GM11168 (cell line): ENCODE results near the gene SLC25A13.

Source experiments
- in situ Hi-C: fragments of 300-500 bp; cut with MboI; formaldehyde crosslinking; loops from one replicate; pipeline ENCODE4 v1.12.0; 2022; ENCODE audit warnings: low sequenced_read_pairs; ENCODE audit not compliant: unreplicated experiment

SLC25A13 gene

DNA sequence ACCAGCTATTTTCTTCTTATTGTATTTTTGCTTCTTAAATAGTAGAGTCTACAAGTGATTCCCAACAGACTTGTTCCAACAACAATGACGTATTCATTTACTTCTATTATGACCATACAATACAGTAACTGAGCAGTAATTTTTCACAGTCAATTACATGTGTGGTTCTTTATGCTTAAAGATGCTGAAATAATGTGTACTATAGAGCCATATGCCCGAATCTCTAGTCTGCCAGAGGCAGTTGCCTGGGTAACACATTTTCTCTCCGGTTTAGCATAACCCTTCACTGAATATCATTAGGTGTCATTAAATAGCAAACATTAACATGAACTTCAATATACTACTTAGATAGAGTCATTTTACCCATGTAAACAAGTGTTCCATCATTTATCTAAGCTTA is 75.0 kb downstream of the SLC25A13 start:
- in situ Hi-C loops, result loop anchor here (10.0 kb wide), 1 partner anchor 972 kb away; no protein-coding TSS in a partner anchor

DNA sequence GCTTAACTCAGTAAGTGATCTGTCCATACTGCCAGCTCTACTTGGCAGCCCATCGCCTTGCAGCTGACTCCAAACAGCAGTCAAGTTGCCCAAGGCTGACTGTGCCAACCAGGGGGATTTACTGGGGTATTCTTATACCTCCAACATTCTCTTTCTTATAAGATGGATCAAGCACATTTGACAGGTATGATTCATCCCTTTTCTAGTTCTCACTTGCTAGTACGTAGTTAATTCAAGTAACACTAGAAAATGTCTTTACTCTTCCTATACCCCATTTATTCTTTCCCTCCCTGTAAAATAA is 77.0 kb downstream of the SLC25A13 start:
- in situ Hi-C loops, result loop anchor here (10.0 kb wide), 1 partner anchor 970 kb away; no protein-coding TSS in a partner anchor

DNA sequence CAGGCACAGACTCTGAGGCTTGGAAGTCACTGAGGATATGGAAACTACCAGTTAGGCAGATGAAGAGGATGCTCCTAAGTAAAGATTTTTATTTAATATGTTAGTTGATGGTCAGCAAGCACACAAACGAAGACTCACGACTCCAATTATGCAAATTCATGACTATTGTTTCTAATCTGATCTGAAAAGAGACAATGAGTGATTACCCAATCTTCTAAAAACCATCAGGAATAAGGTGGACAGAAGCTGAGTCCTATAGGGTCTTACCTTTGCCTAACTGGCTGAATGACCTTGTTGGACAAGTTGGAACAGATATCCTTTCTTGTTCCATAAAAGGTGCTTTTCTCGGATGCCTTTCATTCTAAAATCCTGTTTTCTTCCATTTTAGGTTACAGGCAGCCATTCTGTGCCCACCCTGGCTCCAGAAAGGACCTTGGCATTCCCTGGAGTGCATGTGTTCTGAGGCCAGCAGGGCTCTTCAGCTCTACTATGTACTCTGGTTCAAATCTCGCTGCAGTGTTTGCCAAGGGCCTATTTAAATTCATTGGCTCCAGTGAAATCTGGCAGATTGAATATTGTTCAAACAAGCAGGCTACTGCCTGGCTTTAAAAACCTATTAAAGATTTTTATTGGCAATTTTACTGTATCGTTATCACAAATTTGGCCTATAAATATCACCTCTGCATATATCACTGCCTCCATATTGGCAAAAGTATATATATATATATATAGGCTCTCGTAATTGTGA is 77.5 kb downstream of the SLC25A13 start:
- in situ Hi-C loops, result loop anchor here (10.0 kb wide), 1 partner anchor 970 kb away; no protein-coding TSS in a partner anchor

DNA sequence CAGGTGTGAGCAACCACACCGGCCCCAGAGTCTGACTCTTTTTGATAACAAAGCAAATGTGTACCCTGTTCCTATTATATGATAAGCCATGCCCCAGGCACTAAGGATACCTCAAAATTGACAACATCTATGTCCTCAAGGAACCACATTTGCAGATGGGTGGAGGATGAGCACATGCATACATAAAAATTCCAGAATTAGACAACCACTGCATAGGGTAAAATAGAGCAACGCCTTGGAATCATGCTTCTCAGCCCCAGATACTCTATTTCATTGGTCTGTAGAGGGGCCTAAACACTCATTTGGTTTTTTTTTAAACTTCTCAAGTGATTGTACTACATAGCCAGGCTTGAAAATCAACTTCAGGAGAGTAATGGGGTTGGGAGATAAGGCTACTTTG is 78.7 kb downstream of the SLC25A13 start:
- in situ Hi-C loops, result loop anchor here (10.0 kb wide), 1 partner anchor 968 kb away; no protein-coding TSS in a partner anchor

- in situ Hi-C loops, result loop anchor here (10.0 kb wide), 1 partner anchor 967 kb away; no protein-coding TSS in a partner anchor
Measured at GRCh38 chr7:96241855-96242254, 80.0 kb downstream of the SLC25A13 start.

GRCh38 chr7:96238976-96239766 is 82.7 kb downstream of the SLC25A13 start:
- in situ Hi-C loops, result no loop called here

DNA sequence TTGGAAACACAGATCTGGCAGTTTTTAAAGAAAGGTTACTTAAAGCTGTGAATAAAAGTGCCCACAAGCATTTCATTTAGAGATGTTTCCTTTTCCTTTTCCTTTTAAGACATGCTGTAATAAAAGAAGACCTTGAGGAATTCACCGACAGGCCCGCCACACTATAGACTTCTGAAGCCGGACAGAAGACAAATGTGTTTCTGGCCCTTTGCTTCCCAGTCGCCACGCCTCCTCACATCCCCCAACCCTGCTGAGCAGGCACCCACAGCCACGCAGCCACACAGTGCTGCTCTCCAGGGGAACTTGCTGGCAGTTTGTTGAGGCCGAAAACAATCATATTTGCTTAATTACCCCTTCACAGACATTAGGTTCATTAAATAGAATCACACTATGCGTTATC is 83.4 kb downstream of the SLC25A13 start:
- in situ Hi-C loops, result no loop called here

- in situ Hi-C loops, result no loop called here
Measured at GRCh38 chr7:96237040-96237439, 84.9 kb downstream of the SLC25A13 start.

DNA sequence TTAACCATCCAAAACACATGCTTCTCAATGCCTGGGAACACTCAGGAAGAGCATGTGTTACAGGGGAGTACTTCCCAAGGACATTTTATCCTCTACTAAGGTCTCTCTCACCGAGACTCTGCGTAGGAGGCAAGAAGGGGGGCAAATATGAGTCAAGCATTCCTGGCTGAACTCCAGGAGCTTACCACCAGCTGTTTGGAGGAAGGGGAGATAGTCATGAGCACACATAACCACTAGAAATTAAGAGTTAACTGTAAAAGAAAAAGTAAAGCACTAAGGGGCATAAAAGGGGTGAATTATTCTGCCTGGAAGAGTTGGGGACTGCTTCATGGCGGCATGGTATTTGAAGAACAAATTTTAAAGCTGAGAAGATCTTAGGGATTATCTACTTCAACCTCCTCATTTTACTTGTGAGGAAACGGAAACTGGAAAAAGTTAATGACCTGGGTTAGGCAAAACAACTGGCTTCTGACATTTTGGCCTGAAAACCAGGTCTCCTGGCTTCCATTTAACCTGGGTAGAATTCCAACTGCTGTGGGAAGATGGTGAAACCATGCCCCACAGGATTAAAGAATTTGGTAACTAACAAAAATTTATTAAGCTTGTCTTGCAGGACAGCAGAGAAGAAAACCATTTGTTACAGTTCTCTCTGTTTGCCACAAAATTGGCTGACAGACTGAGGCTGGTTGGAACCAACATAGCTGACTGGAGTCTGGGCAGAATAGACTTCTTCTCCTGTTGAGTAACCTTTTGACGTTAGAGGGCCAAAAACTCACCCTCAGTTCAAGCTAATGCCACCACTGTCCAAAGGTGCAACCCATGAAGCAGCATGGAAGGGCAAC is 85.5 kb downstream of the SLC25A13 start:
- in situ Hi-C loops, result no loop called here

GRCh38 chr7:96235281-96235680 is 86.6 kb downstream of the SLC25A13 start:
- in situ Hi-C loops, result no loop called here

DNA sequence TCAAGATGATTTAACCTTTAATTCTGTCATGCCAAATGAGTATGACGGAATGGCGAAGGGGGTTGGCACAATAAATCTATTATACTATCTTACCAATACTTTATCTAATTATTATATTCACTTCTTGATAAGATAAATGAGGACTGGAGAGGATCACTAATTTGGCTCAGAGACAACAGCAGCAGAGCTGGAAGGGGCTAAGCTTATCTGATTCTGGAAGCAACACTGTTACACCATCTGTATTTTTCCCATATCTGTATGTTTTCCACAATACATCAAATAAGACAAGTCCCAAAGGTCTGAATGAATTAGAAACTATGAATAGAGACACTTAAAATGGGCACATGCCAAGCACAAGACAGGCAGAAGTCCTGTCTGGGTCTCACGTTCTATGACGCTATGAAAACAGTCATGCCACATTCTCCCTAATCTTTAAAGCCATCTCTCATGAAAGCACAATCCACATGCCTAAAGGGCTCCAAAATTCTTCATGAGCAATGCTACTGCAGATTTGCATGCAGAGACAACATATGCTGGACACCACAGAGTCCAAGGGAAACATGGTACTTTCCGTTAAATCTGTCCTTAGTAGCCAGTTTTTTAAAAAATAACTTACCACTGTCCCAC is 88.3 kb downstream of the SLC25A13 start:
- in situ Hi-C loops, result no loop called here

DNA sequence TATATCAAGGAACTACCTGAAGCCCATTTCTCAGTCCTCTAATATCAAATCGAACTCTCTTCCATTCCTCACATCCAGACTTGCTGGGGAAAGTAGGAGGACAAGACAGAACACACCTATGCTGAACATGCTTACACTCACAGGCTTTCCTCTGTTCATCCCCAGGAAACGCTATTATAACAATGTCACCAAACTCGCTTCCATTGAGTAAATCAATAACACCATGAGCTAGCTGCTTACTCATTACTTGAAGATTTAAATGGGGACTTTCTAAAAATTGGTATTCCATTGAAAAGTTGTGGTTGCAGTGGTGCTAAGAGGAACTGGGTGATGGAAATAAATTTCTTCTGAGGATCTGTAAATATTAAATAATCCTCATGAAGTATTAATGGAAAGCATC is 88.8 kb downstream of the SLC25A13 start:
- in situ Hi-C loops, result no loop called here

GRCh38 chr7:96228760-96229159 is 93.1 kb downstream of the SLC25A13 start:
- in situ Hi-C loops, result no loop called here

- in situ Hi-C loops, result no loop called here
Measured at GRCh38 chr7:96225251-96225650, 96.6 kb downstream of the SLC25A13 start.

GRCh38 chr7:96224685-96225084 is 97.2 kb downstream of the SLC25A13 start:
- in situ Hi-C loops, result no loop called here

GRCh38 chr7:96224073-96224472 is 97.8 kb downstream of the SLC25A13 start:
- in situ Hi-C loops, result no loop called here

- in situ Hi-C loops, result no loop called here
Measured at GRCh38 chr7:96221888-96222287, 100.0 kb downstream of the SLC25A13 start.

GRCh38 chr7:96219378-96220130 is 102.3 kb downstream of the SLC25A13 start:
- in situ Hi-C loops, result no loop called here

DNA sequence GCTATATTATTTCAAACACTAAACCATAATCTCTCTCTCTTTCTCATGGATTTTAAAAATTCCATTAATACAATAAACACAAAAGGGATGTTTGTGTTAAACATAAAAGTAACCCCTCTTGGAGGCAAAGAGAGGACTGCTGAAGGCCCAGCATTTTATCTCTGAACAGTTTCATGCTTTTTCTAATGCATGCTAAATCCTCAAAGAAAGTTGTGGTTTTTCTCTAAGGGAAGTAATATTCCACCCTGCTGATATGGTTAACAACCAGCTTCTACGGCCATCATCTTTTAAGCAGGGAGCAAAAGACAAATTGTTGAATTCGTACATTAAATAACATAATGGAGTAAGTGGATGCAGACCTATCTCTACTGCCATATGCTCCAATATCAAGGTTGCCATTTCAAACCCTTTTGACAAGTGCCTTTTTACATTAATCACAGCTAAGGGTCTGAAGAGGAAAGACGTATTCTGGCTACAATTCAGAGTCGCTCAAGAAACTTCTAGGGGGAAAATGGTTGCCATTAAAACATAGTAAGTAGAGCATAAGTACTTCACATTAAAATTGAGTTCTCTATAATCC is 103.1 kb downstream of the SLC25A13 start:
- in situ Hi-C loops, result no loop called here
